Ovary (tissue), 1 donor: ENCODE data around the gene TM7SF2.

ENCODE experiments used
- EP300 ChIP-seq: sonication (generic); formaldehyde crosslinking; IDR thresholded peaks from one replicate; pipeline ENCODE4 v1.6.1; 2017; ENCODE audit warnings: antibody characterized with exemption
- POLR2A ChIP-seq: fragments of 450-650 bp; IDR thresholded peaks from one replicate; pipeline ENCODE4 v1.6.1; 2017; ENCODE audit warnings: antibody characterized with exemption, mild to moderate bottlenecking, moderate library complexity

- TF ChIP-seq POLR2A (no peak), EP300 (no peak)
These were observed 1.1 kb downstream of the TM7SF2 start for GRCh38 chr11:65112546-65113360.
